GM19043 (cell line): ENCODE measurements around the gene HTT.

Source experiments
- ATAC-seq: cut with Tn5 transposase; IDR thresholded peaks from one replicate; pipeline ENCODE4 v1.9.1; 2021; ENCODE audit warnings: low read depth; ENCODE audit not compliant: unreplicated experiment

HTT gene

DNA sequence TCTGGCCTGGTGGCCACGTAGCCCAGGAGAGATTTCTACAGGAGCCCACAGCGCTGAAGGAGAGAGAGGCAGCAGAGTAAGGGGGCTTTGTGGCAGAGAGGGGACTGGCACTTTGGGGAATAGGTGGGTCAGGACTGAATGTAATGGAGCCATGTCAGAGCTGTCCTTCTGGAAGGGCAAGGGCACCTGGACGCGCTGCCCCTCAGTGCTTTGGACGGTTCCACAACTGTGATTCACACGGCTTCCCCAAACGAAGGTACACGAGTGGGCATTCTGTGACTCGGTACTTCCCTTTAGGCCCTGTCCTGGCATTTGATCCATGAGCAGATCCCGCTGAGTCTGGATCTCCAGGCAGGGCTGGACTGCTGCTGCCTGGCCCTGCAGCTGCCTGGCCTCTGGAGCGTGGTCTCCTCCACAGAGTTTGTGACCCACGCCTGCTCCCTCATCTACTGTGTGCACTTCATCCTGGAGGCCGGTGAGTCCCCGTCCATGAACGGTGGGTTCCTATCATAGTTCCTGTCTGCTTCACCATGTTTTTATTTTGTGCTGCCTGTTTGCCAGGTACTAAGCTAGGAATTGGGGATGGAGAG is 139.3 kb downstream of the HTT start:
- no peak for ATAC-seq

DNA sequence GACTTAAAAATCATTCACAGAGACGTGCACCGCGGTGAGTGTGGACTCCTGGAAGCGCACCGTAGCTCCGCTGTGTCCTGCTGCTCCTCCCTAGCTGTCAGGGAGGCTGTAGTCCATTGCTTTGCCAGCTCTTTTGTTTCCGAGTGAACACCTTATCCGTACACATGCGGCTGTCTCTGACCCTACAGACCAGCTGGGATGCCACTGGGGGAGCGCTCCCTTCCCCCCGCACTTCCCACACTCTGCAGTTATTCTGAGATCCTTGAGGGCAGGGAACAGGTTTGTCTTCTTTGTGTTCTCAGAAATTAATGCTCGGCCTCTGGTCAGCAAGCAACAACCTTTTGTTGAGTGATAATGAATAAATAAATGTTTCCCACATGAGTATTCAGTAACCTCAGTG is 140.8 kb downstream of the HTT start:
- no peak for ATAC-seq

- no peak for ATAC-seq
Observed at GRCh38 chr4:3215733-3216132, 141.3 kb downstream of the HTT start.

DNA sequence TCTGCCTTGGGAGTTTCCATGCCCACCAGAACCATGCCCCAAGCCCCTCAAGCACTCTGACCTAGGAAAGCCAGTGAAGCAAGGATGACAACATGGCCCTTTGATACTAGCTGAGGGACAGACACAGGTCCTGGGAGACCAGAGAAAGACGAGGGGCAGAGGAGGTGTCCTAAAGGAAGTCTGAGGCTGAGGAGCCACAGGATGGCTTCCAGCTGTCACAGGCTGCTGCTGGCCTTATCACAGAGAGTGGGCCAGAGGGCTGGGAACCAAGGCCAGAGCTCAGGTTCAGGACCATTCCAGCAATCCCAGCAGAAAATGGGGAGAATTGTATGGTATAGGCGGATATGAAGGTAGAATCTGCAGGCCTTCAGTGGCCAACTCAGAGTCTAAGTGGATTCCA is 142.8 kb downstream of the HTT start:
- no peak for ATAC-seq

DNA sequence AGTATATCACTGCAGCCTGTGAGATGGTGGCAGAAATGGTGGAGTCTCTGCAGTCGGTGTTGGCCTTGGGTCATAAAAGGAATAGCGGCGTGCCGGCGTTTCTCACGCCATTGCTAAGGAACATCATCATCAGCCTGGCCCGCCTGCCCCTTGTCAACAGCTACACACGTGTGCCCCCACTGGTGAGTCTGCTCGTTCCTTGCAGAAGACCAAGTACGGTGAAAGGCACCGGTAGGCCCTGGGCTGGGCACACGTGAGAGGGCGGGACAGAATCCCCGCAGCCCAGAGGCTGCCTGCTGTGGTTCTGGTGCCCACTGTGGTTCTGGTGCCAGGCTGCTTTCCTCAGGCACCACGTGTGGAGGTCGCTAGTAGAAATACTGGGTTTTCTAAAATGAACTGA is 143.3 kb downstream of the HTT start:
- ATAC-seq: no peak

DNA sequence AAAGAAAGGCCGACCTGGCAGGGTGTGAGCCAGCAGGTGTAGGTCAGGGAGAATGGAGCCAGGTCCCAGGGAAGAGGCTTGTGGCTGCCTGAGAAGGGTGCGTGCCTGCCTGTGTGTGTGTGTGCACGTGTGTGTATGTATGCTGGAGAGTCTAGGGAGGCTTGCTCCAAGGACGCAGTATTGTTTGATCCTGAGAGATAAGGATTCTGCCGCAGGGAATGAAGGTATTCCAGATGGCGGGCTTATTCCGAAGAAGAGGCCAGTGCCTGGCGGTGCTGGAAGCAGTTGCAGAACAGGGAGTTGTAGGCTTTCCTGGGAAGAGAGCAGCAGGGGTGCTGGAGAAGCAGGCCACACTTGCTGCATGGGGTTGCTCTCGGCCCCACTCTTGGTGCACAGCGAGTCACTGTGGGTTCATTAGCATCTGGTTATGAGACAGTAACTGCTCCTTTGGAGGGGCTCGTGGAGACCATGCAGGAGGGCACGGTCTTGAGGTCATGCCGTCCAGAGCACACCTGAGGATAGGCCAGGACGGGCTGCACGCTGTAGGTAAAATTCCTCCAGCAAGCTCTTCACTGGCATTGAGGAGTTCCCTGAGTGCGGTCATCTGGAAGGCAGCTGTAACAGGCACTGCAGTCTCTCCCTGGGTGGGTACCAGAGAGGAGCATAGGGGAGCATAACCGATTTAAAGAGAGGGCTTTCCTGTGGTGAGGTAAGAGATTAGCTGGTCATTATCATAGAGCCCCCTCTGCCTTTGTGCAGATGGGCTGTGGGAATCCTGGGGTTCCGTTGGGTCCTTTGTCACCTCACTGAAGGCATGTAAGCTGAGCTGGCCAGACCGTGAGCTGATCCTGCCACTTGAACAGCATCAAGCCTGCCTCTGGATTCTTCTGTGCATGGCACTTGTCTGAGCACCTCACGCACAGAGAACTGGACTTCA is 144.6 kb downstream of the HTT start:
- ATAC-seq: no peak

GRCh38 chr4:3219761-3220475 is 145.4 kb downstream of the HTT start:
- no peak for ATAC-seq

DNA sequence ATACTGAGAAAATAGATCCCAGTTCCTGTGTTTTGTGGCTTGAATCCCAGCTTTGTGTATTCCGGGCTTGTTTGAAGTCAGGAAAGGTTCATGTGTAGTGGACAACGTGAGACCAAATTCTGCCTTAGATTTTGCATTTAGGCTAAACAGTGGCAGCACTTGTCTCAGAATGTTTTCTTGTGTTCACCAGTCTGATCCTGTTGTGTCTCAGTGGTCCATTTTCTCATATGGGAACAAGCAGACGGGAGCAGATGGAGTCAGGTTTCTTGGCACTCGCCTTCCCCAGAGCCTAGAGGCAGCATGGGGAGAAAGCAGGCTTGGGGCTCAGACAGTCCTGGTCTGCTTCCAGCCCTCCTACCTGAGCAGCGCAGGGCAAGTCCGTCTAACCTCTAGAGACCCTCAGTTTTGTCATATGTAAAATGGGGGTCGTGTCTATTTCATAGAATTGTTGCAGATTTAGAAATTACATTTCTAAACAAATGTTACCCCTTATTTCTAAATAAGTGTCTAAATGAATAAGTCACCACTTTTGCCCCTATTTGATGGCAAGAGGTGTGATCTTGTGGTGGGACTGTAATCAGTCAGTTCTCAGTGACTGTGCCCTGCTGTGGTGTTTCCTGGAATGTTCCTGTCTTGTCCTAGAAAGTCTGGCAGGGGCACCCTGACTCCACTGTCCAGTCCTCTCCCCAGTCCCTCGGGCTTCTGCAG is 146.1 kb downstream of the HTT start:
- no peak for ATAC-seq

- ATAC-seq: no peak
Observed at GRCh38 chr4:3221184-3221494, 146.7 kb downstream of the HTT start.

DNA sequence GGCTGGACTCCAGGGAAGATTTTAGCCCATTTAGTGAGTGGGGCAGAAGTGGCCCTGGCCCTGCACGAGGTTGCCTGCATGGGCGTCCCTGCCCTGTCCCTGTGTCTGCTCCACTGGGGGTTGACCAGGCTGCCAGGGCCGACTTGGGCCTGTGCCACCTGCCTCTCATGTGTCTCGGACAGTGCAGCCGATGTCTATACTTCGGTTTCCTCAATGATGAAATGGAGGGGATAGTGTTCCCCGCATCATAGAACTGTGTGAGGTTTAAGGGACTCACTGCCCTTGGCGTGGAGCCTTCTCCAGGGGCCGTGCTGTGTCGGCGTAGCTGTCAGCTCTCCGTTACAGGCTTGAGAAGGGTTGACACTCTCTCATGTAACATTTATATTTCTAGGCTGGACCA is 147.5 kb downstream of the HTT start:
- no peak for ATAC-seq

GRCh38 chr4:3223346-3223745 is 148.9 kb downstream of the HTT start:
- no peak for ATAC-seq

DNA sequence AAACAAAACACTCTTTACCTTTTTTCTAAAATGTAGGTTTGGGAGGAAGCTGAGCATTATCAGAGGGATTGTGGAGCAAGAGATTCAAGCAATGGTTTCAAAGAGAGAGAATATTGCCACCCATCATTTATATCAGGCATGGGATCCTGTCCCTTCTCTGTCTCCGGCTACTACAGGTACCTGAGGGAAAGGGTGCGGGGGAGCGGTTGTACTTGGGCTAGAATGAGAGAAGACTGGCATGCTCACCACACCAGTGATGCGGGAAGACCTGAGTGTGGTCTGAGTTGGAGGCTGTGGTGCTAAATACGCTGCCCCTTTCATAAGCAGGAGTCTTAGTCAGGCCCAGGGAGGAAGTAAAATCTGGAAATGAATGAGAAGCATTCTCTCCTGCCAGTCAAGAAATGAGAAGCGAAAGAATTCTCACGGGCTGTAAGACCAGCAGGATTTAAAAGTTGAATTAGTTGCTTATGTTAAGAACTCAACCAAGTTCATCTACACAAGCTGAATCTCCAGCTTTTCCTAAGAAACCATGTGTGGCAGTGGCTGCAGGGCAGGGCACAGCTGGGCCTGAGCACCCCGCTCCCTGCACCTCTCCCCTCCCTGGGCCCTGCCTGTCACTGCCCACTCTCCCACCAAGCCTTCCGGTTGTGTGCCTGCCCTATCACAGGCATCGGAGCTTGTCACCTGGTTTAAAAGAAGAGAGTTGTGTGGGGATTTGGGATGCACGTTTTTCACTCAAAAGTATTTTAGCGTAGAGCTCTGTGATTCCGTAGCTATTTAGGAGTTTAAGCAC is 149.7 kb downstream of the HTT start:
- no peak for ATAC-seq

DNA sequence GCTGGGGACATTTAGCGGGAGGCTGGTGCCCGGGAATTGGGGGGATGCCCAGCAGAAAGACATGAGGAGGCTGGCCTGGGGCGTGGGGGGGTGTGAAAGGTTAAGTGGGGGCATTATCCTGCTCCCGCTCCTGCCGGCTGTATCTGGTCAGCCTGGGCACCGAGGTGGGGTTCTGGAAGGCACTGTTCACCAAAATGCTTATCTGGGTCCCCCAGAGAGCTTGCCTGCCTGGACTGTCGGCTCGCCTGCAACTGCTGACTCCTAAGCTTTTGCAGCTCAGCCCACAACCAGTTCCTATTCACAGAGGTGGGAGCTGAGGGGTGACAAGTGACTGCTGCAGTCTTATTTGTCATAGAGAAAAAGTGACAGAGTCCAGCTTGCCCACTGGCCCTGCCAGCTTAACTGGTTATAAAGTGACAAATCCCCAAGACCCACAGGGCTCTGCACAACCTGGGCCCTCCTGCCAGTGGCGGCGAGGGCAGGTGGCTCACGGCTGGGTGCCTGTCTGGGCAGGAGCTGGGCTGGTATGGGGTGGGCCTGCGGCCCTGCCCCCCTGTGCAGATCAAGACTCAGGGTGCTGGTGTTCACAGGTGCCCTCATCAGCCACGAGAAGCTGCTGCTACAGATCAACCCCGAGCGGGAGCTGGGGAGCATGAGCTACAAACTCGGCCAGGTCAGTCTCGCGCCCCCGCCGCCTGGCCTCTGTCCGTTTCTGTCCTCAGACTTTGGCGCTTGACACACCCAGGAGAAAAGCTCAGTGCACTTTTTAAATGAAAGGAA is 150.8 kb downstream of the HTT start:
- no peak for ATAC-seq

- no peak for ATAC-seq
Observed at GRCh38 chr4:3225936-3226335, 151.5 kb downstream of the HTT start.

- ATAC-seq: no peak
Observed at GRCh38 chr4:3226467-3226866, 152.0 kb downstream of the HTT start.

GRCh38 chr4:3226944-3227343 is 152.5 kb downstream of the HTT start:
- ATAC-seq: no peak

- no peak for ATAC-seq
Observed at GRCh38 chr4:3227878-3228675, 153.6 kb downstream of the HTT start.

- ATAC-seq: no peak
Observed at GRCh38 chr4:3228881-3229280, 154.4 kb downstream of the HTT start.

- ATAC-seq: no peak
Observed at GRCh38 chr4:3229328-3229727, 154.8 kb downstream of the HTT start.
